CD4-positive, alpha-beta T cell treated with Interleukin-15 for 4 hours (primary cell): ENCODE measurements around the gene TECR.
"Not testable (repeated sequence)": the region's sequence is repeated elsewhere in the genome, so short reads cannot be mapped to it uniquely, and the experiment has no call there.

Experiments
- DNase-seq: peaks from one replicate; pipeline ENCODE4 v3.0.0-alpha.2; 2020; ENCODE audit warnings: low spot score

TECR gene, protein sequence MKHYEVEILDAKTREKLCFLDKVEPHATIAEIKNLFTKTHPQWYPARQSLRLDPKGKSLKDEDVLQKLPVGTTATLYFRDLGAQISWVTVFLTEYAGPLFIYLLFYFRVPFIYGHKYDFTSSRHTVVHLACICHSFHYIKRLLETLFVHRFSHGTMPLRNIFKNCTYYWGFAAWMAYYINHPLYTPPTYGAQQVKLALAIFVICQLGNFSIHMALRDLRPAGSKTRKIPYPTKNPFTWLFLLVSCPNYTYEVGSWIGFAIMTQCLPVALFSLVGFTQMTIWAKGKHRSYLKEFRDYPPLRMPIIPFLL

GRCh38 chr19:14529254-14530004 is at the start of gene TECR:
TSS of gene TECR (plus strand) at chr19:14529594. CDS start at chr19:14529697, 103 bp downstream.
- peak; percentile 100 for DNase-seq

DNA sequence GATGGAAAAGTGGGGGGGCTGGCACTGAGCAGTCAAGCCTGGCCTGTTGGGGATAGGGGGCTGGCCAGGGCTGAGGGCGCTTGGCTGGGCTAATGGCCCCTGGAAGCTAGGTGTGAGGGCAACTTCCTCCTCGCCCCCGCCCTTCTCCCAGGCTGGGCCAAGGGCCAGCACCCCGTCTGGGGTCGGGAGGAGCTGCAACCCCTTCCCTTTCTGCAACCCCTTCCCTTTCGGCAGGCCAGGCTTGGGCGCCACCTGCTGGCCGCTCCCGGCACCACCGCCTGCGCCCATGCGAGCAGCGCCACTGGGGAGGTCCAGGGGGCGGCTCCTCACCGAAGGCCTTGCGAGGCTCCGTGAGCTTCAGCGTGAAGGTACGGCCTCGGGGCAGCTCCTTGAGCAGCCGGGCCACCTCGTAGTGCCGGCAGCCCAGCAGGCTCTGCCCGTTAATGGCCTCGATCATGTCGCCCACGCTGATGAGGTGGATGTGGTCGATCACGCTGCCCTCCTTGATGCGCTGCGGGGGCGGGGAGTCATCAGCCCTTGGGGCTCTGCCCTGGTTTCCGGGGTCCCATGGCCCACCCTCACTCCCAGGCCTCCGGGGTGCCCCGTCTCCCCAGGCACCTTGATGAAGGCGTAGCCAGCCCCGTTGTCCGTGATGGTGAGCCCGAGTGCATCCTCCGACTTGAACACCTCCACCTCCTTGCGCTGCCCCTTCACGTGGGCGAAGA is 49.3 kb upstream of the TECR start:
- DNase-seq, result peak; percentile 69

DNA sequence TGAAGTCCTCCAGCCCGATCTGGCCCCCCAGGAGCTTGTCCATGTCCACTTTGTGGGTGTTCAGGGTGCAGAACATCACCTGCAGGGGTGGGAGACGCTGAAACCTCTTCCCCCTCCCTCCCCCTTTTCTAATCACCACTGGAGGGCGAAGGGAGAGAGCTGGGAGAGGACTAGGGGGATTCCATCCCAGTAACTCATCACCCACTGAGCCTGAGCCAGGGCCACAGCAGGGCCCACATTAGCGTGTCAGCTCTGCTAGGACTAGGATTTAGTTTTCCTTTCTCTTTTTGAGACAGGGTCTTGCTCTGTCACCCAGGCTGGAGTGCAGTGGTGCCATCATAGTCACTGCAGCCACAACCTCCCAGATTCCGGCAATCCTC is 48.7 kb upstream of the TECR start:
- no peak for DNase-seq

GRCh38 chr19:14482172-14482941 is 47.0 kb upstream of the TECR start:
- no peak for DNase-seq

- DNase-seq, result no peak
These were observed 41.8 kb upstream of the TECR start for GRCh38 chr19:14487370-14488125.

- DNase-seq, result no peak
These were observed 36.5 kb upstream of the TECR start for GRCh38 chr19:14492756-14493337.

DNA sequence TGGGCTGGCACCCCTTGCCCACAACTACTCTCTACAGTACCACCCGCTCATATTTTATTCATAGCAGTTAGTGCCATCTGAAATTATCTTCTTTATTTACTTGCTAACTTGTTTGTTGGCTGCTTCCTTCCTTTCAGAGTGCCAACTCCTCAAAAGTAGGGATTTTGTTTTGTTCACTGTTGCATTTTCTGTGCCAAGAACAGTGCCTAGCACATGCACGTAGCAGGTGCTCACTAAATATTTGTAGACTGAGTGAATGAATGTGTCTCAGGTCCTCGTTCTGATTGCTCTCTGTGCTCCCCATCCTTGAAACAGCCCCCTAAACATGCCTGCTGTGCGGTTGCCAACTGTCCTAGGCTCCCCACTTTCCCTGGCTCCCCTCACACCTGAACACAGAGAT is 35.0 kb upstream of the TECR start:
- no peak for DNase-seq

GRCh38 chr19:14494910-14495671 is 34.3 kb upstream of the TECR start:
- no peak for DNase-seq

DNA sequence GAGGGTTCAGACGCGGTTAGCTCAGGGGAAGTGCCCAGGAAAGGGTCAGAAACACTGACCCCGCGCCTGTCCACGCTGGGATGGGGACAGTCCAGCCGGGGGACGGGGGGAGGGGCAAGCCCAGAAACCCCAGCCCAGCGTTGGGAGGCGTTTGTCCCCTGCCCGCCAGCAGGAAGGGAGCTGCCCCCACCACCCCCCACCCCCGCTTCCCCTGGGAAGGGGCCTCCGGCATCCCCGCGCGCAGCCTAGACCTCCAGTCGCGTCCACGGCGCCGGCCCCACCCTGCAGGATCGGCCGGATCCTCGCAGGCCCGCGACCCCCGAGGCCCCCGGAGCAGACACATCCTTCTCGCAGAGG is 33.7 kb upstream of the TECR start:
- no peak for DNase-seq

DNA sequence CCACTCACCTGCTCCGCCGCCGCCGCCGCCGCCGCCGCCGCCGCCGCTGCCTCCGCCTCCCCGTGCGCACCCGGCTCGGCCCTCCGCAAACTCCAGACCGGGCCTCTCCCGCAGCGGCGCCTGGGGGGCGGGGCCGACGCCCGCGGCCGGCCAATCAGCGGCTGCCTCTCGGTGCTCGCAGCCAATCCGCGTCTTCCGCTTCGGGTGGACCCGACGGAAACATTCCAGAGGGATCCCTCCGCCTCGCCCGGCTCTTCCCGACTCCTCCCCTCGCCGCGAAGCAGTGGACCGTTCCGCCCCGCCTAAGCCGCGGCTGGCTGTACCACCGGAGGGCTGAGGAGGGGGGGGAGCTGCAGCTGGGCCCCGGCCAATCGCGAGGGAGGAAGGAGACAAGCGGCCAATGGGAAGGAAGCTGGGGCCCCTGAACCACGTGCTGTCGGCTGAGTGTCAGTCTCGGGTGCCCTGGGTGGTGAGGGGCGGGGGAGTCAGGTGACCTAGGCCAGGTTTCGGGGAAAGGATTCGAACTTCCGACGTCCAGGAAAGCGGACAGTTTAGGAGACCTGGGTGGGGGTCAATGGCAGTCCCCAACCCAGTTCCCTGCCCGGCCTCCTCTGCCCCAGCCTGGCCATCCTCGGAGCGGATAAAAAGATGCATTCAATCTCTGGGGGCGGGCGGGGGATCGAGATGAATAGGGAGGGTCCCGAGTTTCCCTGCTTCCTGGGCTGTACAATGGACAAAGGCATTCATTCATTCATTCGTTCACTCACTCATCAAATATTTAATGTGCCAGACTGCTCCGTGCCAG is 33.2 kb upstream of the TECR start, which contains the start of gene GIPC1:
GIPC1 (minus strand) TSS at position 99 of the 805 bp plus-strand sequence. CDS start 13,151 bp downstream, outside the sequence.
- DNase-seq, result peak; percentile 80

DNA sequence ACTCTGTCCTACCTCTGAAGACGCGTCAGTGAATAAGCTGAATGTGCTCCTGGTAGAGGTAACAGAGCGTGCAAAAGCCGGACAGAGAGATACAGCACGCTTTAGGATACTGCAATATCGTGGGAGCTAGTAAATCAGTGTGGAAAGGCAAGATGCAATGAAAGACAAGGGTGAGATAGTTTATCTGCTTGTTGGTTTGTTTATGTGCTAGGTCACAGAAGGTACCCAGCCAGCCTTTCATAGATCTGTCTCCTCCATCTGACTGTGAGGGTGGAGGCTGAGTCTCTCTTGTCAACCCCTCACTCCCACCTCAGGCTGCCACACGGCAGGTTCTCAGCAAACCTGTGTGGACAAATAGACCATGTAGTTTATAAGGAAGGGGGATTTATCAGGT is 32.6 kb upstream of the TECR start:
- DNase-seq, result no peak

GRCh38 chr19:14497228-14497921 is 32.0 kb upstream of the TECR start:
- no peak for DNase-seq

DNA sequence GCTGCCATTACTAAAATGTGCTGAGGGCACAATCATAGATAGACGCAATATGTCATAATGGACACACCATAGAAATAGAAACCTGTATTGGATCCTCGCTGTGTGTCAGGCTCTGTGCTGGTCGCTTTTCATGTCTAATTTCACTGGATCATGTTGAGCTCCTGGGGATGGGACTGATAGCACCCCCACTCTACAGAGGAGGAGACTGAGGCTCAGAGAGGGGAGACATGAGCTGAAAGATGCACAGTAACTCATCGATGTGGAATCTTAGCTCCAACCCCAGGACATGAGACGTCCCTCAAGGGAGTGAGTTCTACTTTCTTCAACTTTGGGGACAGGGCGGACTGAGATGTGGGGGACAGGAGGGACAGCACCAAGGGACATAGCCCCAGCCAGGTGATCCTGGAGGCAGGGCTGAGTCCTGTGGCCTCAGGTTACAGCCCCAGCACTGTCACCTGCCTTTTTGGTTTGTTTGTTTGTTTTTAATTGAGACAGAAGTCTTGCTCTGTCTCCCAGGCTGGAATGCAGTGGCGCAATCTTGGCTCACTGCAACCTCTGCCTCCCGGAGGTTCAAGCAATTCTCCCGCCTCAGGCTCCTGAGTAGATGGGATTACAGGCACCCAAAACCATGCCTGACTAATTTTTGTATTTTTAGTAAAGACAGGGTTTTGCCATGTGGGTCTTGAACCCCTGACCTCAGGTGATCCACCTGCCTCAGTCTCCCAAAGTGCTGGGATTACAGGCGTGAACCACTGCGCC is 26.9 kb upstream of the TECR start:
- DNase-seq, result no peak

- no peak for DNase-seq
These were observed 26.1 kb upstream of the TECR start for GRCh38 chr19:14503285-14503684.

DNA sequence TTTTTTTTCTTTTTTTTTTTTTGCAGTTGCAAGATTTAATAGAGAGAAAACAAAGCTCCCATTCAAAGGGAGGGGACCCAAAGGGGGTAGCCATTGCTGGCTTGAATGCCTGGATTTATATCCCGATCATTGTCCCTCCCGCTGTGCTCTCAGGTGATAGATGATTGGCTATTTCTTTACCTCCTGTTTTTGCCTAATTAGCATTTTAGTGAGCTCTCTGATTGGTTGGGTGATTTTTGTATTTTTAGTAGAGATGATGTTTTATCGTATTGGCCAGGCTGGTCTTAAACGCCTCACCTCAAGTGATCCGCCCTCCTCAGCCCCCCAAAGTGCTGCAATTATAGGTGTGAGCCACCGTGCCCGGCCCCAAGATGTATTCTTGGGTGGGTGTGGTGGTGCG is 24.8 kb upstream of the TECR start:
- not testable (repeated sequence) for DNase-seq

- DNase-seq, result peak; percentile 78
These were observed 23.7 kb upstream of the TECR start for GRCh38 chr19:14505488-14506239.
